K562 (cell line): ENCODE data around the gene MARCHF5. TPM values are rescaled to one million over a fixed set of nuclear protein-coding genes. Genes with fewer than 3 reads are reported as not detected.
"Not testable (repeated sequence)": the region's sequence is repeated elsewhere in the genome, so short reads cannot be mapped to it uniquely, and the experiment has no call there.

Experiments
- ATAC-seq: fragments of 200-7000 bp; cut with Tn5 transposase; 3 replicates; pipeline ENCODE4 v1.9.1; 2020; ENCODE audit warnings: moderate library complexity
- BruUV-seq: library from RNA; stranded (reverse); fragments of 400-500 nt; replicated peaks from 2 replicates; lab custom pipeline; 2021; lab: Mats Ljungman, UMichigan
- CTCF ChIA-PET: fragments of 300-600 bp; formaldehyde crosslinking; extraction: SDS; loops from one replicate; lab custom pipeline; 2021; ENCODE audit warnings: low intra/inter-chr PET ratio; lab: Yijun Ruan, JAX
- POLR2A ChIA-PET: fragments of 300-600, 350-650 bp; sonication (Branson Sonifier 250); formaldehyde crosslinking; extraction: SDS; loops from one replicate; lab custom pipeline; 2021; ENCODE audit warnings: antibody characterized with exemption, inconsistent platforms; lab: Yijun Ruan, JAX
- DNase-seq, 4 experiments: peaks; one replicate each; pipeline versions ENCODE4 v3.0.0 to v3.0.0-alpha.2; 2011 to 2018; ENCODE audit warnings: low spot score in 3 of 4, mixed read lengths in 3 of 4; ENCODE audit errors: extremely low read depth in 1 of 4
- FAIRE-seq: peaks from 2 replicates; lab custom pipeline; 2011; peaks lifted over from hg19 to GRCh38; lab: Jason Lieb, UNC
- H2AFZ ChIP-seq: 2 replicates; pipeline ENCODE4 v1.6.0; 2011; ENCODE audit warnings: low read depth, low read length, control low read depth, inconsistent platforms
- H3K27ac ChIP-seq: fragments of 200-600 bp; 3 replicates; pipeline ENCODE4 v1.8.0; 2011; ENCODE audit warnings: low read depth, mild to moderate bottlenecking, control low read depth, inconsistent platforms, low read length, moderate library complexity, mixed read lengths; ENCODE audit errors: extremely low read depth
- H3K27me3 ChIP-seq, 2 experiments: fragments of 300-600 bp in 1 of 2; 2 replicates in 1 of 2; 3 replicates in 1 of 2; pipeline versions ENCODE4 v1.6.0 to v1.8.0; 2011; ENCODE audit warnings: inconsistent platforms in 2 of 2, low read length in 2 of 2, mild to moderate bottlenecking in 1 of 2, mixed read lengths in 1 of 2, moderate library complexity in 1 of 2; ENCODE audit not compliant: control insufficient read depth in 2 of 2, insufficient read depth in 2 of 2
- H3K36me3 ChIP-seq: fragments of 300-600 bp; 3 replicates; pipeline ENCODE4 v1.8.0; 2011; ENCODE audit warnings: mild to moderate bottlenecking, low read length, inconsistent platforms; ENCODE audit not compliant: control insufficient read depth, insufficient read depth
- H3K4me1 ChIP-seq, 2 experiments: fragments of 200-600 bp in 1 of 2; replicated peaks in 1 of 2; 2 replicates in 1 of 2; 3 replicates in 1 of 2; pipeline versions ENCODE4 v1.5.1 to v1.8.0; 2011; ENCODE audit warnings: inconsistent platforms in 2 of 2, low read length in 2 of 2, mild to moderate bottlenecking in 1 of 2, mixed read lengths in 1 of 2, moderate library complexity in 1 of 2; ENCODE audit not compliant: control insufficient read depth in 2 of 2, insufficient read depth in 2 of 2
- H3K4me2 ChIP-seq: 2 replicates; pipeline ENCODE4 v1.6.1; 2011; ENCODE audit warnings: low read length, control low read depth, inconsistent platforms, mixed read lengths; ENCODE audit not compliant: insufficient read depth
- H3K4me3 ChIP-seq: fragments of 200-600 bp; sonication (generic), shearing (Covaris generic); 2 replicates; pipeline ENCODE4 v1.5.1; 2016; ENCODE audit warnings: control low read depth, inconsistent platforms
- H3K79me2 ChIP-seq: fragments of 200-600 bp; 3 replicates; pipeline ENCODE4 v1.8.0; 2011; ENCODE audit warnings: low read length, inconsistent platforms; ENCODE audit not compliant: control insufficient read depth, insufficient read depth
- H3K9ac ChIP-seq, 2 experiments: 2 replicates each; pipeline versions ENCODE4 v1.6.0 to v1.6.1; 2011; ENCODE audit warnings: low read depth in 2 of 2, low read length in 2 of 2, control low read depth in 1 of 2, inconsistent platforms in 1 of 2, mild to moderate bottlenecking in 1 of 2, mixed read lengths in 1 of 2; ENCODE audit not compliant: insufficient read depth in 1 of 2
- H3K9me1 ChIP-seq: one replicate; pipeline ENCODE4 v1.6.0; 2011; ENCODE audit warnings: inconsistent platforms, mild to moderate bottlenecking, low read length, moderate library complexity; ENCODE audit not compliant: control insufficient read depth, insufficient read depth
- H3K9me3 ChIP-seq: replicated peaks from 2 replicates; pipeline ENCODE4 v1.5.1; 2011; ENCODE audit warnings: low read depth, low read length, inconsistent platforms; ENCODE audit not compliant: control insufficient read depth, insufficient read depth
- H4K20me1 ChIP-seq: replicated peaks from 2 replicates; pipeline ENCODE4 v1.6.1; 2011; ENCODE audit warnings: low read length, inconsistent platforms, mixed read lengths; ENCODE audit not compliant: control insufficient read depth, insufficient read depth
- DACH1 ChIP-seq: fragments of 450-650 bp; IDR thresholded peaks from 2 replicates; pipeline ENCODE4 v1.6.1; 2018; ENCODE audit not compliant: partially characterized antibody
- GATA2 ChIP-seq: sonication (generic); formaldehyde crosslinking; IDR thresholded peaks from 2 replicates; pipeline ENCODE4 v1.4.0; 2020; ENCODE audit warnings: mild to moderate bottlenecking, missing genetic modification reagents
- GATAD2B ChIP-seq: fragments of 450-650 bp; IDR thresholded peaks from 2 replicates; pipeline ENCODE4 v1.6.1; 2017; ENCODE audit warnings: mild to moderate bottlenecking, borderline replicate concordance
- WGBS: fragments of 100-300 bp; shearing (Covaris generic); methylation state at CpG from one replicate; pipeline ENCODE4 v1.1.6; 2016; ENCODE audit warnings: low coverage, mixed read lengths; ENCODE audit not compliant: insufficient coverage; ENCODE audit errors: missing lambda C conversion rate; 5-methylcytosine and 5-hydroxymethylcytosine counted together
- in situ Hi-C: fragments of 300-500 bp; cut with MboI; formaldehyde crosslinking; loops from 4 replicates; pipeline ENCODE4 v1.15.0; 2018; ENCODE audit warnings: inconsistent platforms, mixed read lengths
- intact Hi-C: fragments of 100-400 bp; cut with micrococcal nuclease; formaldehyde crosslinking; loops from 2 replicates; pipeline ENCODE4 v1.14.2; 2022
- polyA plus RNA-seq, 8 experiments: library from polyadenylated mRNA; depleted of rRNA in 4 of 8; stranded (reverse) in 5 of 8; unstranded in 3 of 8; fragments of >200 nt; fragmentation: Nextera tagmentation in 2 of 8; fragmentation: Illumina TruSeq in 1 of 8; extraction: Ambion mirVana in 2 of 8; extraction: Trizol in 1 of 8; gene quantifications; 2 replicates each; pipeline versions ENCODE4 v1.2.1 to v1.2.3, GENCODE V29; 2011 to 2014; ENCODE audit warnings: inconsistent platforms in 1 of 8, missing spikeins in 1 of 8
- total RNA-seq, 7 experiments: library from RNA; depleted of rRNA in 6 of 7; stranded (reverse); fragments of >200 nt in 6 of 7; fragmentation: Illumina TruSeq in 2 of 7; extraction: Trizol in 2 of 7; gene quantifications; 2 replicates each; pipeline versions ENCODE4 v1.2.1 to v1.2.3, GENCODE V29; 2011 to 2021; ENCODE audit warnings: low replicate concordance in 1 of 7
- TF ChIP-seq, protein P1 (sequence below): fragments of 450-650 bp; IDR thresholded peaks from 2 replicates; pipeline ENCODE4 v1.6.1; 2016; ENCODE audit warnings: antibody characterized with exemption

MARCHF5 gene
- total and polyA plus RNA-seq, 9 of the 15 experiments (the other 6 are each of a cell fraction or from before 2014, with no cell fraction given): 3.4 to 27.2 (median 11.5) TPM

DNA sequence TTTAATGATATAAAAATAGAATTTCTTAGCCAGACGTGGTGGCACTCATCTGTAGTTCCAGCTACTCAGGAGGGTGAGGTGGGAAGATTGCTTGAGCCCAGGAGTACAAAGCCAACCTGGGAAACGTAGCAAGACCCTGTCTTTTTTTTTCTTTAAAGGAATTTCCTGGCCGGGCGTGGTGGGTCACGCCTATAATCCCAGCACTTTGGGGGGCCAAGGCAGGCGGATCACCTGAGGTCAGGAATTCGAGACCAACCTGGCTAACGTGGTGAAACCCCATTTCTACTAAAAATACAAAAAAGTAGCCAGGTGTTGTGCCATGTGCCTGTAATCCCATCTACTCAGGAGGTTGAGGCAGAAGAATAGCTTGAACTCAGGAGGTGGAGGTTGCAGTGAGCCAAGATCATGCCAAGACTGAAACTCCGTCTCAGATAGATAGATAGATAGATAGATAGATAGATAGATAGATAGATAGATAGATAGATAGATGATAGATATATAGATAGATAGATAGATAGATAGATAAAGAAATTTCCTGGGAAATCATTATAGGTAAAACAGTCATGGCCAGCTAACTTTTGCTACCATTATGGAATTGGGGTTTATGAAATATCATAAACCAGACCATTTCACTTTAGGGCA lies 56.2 kb downstream of the MARCHF5 start:
- ATAC-seq: not testable (repeated sequence)
- TF ChIP-seq GATA2 (CRISPR knock-in tag) (peak; percentile 61), DACH1 (peak; percentile 98), GATAD2B (0 out of 2 replicates have a peak, but pooled peaks have one; percentile 48)
- TF ChIP-seq, protein P1, sequence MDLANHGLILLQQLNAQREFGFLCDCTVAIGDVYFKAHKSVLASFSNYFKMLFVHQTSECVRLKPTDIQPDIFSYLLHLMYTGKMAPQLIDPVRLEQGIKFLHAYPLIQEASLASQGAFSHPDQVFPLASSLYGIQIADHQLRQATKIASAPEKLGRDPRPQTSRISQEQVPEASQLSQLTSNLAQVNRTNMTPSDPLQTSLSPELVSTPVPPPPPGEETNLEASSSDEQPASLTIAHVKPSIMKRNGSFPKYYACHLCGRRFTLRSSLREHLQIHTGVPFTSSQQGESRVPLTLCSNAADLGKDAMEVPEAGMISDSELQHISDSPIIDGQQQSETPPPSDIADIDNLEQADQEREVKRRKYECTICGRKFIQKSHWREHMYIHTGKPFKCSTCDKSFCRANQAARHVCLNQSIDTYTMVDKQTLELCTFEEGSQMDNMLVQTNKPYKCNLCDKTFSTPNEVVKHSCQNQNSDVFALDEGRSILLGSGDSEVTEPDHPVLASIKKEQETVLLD: peak; percentile 72; the same call in 1 of the 2 replicates
- TF ChIP-seq, all 486 proteins: peak for 4; not testable (repeated sequence) for 482
- H3K4me2 ChIP-seq, H3K9me1 ChIP-seq, DNase-seq, FAIRE-seq, intact Hi-C loops, BruUV-seq, H3K79me2 ChIP-seq, H3K9me3 ChIP-seq, H3K27ac ChIP-seq, H2AFZ ChIP-seq, H3K4me1 ChIP-seq, H4K20me1 ChIP-seq, H3K27me3 ChIP-seq, POLR2A ChIA-PET, CTCF ChIA-PET, H3K4me3 ChIP-seq, in situ Hi-C loops, H3K9ac ChIP-seq: not testable (repeated sequence)
- WGBS: 96% methylated on average over 6 of the region's 9 CpGs
- peaks cover 43% of the 10 kb centered on the region; the same call in 2 of the 3 replicates for H3K36me3 ChIP-seq
